A549 treated with Hydrocortisone at 1 μM for 4 hours (cell line): ENCODE measurements around the gene SLC30A3. TPM values are rescaled to one million over a fixed set of nuclear protein-coding genes. Genes with fewer than 3 reads are reported as not detected.

Experiments
- total RNA-seq: library from RNA; stranded (reverse); fragments of 200-300 nt; extraction: Qiagen RNA extraction; gene quantifications from 5 replicates; pipeline ENCODE4 v1.2.3, GENCODE V29; 2022

The SLC30A3 gene, protein sequence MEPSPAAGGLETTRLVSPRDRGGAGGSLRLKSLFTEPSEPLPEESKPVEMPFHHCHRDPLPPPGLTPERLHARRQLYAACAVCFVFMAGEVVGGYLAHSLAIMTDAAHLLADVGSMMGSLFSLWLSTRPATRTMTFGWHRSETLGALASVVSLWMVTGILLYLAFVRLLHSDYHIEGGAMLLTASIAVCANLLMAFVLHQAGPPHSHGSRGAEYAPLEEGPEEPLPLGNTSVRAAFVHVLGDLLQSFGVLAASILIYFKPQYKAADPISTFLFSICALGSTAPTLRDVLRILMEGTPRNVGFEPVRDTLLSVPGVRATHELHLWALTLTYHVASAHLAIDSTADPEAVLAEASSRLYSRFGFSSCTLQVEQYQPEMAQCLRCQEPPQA
- total RNA-seq: 2.8 to 3.6 TPM (median 3.2 TPM) in 5 replicates

DNA sequence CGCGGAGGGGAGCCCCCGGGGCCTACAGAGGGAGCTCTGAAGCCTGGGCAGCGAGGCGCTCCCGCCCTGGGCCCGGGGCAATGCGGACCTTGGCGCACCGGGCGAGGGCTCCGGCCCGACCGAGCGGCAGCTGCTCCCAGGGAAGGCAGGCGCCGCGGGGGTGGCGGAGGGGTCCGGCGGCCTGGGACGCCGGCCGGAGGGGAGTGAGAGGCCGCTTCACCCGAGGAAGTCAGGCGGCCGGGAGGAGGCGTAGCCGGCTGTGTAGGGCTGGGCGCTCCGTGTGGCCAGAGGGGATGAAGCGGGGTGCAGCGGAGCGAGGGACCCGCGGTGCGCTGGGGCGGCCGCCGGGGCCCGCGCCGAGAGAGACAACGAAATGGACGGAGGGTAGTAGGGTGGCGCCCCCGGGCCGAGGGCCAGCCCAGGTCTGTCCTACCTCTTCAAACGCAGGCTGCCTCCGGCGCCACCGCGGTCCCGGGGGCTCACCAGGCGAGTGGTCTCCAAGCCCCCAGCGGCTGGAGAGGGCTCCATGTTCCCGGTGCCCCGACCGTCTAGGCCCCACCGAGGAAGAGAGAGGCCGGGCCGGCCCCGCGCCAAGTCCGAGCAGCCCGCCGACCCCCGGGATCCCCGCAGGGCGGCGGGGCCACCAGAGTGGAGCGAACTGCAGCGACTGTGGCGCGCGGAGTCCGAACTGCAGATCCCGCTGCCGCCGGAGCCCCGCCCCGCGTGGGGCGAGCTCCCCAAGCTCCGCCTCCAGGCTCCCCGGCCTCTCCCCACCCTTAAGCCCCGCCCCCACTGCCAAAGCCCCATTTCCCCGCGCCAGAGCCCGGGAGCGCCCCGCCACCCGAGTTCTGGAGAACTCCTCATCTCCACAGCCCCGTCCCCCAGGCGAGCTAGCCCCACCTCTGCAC lies at the start of gene SLC30A3:
Gene SLC30A3 (minus strand): TSS at position 669 of the 908 bp plus-strand sequence. CDS start 141 bp downstream, at position 528.

DNA sequence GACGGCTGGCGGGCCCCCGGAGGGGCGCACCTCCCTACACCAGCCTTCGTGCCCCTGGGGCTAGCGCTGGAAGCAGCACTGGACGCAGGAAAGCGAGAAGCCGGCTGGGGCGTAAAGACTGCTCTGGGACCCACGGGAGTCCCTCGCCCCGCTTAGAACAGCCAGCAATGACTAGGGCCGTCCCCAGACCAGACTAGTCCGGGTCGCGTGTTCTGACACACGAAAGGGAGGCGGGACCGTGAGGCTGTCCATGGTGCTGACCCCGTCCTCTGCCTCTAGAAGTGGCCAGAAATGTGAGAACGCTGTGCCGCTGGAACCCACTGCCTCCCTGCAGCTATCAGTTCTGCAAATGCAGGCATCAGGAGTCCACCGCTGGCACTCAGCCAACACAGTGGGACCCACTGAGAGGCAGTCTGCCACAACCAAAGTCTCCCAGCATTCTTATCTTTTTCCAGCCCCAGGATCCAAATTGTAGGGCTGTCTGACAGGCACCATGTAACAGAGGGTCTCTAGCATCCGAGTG lies 45.6 kb upstream of the SLC30A3 start, which contains the start of gene UCN:
Gene UCN (minus strand): TSS at position 87 of the 523 bp plus-strand sequence. CDS start 550 bp downstream, outside the sequence.

DNA sequence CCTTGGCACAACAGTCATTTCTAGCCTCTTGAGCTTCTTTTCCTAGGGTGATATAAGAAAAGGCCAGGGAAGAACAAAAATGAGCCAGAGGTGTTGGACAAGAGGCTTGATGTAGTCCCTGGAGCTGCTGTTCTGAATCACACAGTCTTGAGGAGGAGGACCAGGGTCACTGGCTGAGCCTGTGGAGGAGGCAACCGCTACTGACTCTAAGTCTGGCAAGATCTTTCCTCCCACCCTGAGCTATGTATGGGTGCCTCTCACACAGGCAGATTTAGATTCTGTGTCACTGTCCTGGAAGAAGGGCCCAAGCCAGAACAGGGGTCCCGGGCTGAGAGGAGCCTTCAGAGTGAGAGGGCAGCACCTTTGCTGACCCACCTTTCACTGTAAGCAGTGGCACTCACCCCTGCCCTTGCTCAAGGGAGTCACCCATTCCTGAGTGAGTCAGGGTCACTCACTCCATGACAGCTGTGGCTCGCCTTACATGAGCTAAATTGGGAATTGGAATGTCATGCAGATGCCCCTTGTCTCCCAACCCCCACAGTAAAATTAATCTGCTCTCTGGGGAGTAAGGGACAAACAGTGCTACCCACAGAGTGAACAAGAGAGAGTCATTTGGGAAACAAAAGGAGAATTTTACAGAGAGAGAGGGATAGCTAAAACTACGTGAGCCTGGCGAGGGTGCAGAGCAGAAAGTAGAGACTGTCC lies 19.2 kb upstream of the SLC30A3 start, which contains the start of gene TRIM54:
Gene TRIM54 (plus strand): TSS at position 575 of the 705 bp plus-strand sequence. CDS start 303 bp downstream, outside the sequence.

DNA sequence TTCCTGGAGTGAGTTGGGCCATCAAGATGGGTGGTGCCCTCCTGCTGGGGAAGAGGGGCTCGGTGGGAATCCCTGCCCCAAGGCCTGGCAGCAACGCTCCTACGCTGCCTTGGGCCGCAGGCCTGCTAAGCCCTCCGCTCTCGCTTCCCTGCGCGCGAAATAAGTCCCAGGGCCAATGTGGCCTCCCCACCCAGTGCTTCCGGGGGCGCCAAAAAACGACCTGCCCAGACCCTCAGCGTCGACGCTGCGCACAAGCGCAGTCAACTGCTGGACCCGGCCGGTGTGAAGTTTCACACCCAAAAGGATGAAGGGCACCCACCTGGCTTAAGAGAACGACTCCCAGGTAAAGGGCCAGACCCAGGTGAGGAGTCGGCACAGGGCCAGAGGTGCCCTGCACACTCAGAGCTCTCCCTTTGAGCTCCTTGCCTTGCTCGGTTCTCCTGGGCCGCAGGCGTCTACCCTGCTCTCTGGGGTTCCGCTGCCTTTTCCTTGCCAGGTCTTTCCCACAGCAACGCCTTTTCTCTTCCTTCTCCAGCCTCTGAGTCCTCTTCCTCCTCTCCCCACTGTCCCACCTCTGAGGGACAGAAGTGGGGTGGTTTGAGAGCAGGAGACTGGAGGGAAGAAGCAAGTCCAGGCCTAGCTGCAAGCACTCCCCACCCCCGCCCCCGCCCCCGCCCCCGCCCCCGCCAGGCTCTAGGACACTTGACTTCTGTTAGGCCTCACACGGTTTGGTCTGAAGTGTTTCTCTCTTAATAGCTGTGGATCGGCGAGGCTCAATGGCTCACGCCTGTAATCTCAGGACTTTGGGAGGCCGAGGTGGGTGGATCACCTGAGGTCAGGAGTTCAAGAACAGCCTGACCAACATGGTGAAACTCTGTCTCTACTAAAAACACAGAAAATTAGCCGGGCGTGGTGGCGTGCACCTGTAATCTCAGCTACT lies 12.6 kb upstream of the SLC30A3 start, which contains the start of gene DNAJC5G:
Gene DNAJC5G (plus strand): TSS at position 223 of the 940 bp plus-strand sequence. CDS start 1,296 bp downstream, outside the sequence.

DNA sequence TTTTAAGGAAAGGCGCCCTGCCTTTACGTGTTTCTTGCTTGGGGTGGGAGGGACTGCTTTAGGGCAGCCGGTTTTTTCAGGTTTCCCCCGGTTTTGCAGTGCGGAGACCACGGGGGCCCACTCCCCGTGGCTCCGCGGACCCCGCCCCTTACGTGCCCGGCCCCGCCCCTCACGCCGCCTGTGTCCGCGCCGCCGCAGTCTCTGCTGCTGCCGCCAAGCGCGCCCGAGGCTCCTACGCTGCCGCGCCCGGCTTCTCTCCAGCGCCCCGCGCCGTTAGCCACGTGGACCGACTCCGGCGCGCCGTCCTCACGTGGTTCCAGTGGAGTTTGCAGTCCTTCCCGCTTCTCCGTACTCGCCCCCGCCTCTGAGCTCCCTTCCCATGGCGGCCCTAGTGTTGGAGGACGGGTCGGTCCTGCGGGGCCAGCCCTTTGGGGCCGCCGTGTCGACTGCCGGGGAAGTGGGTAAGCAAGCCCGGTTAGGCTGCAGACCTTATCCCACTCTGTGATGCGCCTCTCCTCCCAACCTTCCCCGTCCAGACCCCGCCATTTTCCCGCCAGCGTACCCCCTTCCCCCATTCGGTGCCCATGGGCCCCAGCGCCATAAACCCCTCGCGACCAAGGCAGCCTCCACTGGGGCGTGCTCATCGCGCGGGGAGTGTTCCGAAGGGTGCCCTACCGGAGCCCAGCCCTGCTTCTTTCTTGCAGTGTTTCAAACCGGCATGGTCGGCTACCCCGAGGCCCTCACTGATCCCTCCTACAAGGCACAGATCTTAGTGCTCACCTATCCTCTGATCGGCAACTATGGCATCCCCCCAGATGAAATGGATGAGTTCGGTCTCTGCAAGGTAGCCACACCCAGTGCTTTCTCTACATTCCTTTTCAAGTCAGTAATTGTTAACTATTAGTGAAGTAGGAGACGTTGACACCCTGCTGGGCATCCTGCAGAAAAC lies 45.4 kb downstream of the SLC30A3 start, which contains the start of gene CAD:
Gene CAD (plus strand): TSS at position 197 of the 949 bp plus-strand sequence. CDS start 183 bp downstream, at position 380.

DNA sequence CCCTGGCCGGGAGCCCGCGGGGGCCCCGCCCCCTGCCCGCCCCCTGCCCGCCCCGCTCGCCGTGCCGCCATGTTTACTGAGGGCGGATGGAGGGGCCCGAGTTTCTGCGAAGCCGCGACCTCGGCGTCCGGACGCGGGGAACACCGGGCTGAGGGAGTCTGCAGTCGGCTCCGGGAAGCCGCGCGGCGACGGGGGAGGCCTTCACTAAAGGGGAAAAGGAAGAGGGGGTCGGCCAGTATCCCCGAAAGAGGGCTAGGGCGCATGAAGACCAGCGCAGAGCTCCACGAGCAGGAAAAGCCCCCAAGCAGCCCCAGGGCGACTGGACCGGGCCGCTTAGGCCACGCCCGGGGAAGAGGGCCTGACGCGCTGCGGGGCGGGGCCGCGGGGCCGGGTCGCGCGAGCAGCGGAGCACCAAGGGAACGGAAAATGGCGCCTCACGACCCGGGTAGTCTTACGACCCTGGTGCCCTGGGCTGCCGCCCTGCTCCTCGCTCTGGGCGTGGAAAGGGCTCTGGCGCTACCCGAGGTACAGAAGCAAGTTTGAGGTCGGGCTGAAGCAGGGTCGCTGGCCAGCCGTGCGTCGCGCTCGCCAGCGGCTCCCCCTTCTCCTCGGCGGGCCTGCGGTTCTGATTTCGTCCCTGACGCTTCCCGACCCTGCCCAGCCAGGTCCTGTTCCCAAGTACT lies 50.8 kb downstream of the SLC30A3 start, which contains the start of the genes ATRAID and SLC5A6:
Gene ATRAID (plus strand): TSS at position 99 of the 683 bp plus-strand sequence. CDS start 328 bp downstream, at position 427.
Gene SLC5A6 (minus strand): TSS at position 326 of the 683 bp plus-strand sequence. CDS start 4,618 bp downstream, outside the sequence.

Other genes with a start within 250 kb of the SLC30A3 start
- gene TMEM214, start 230.1 kb downstream of the SLC30A3 start, total RNA-seq: 59.1 to 67.4 TPM (median 64.7 TPM) in 5 replicates
- 27.9 to 33.4 TPM (median 30.3 TPM) in 5 replicates for gene AGBL5, start 211.4 kb downstream of the SLC30A3 start, total RNA-seq
- 505 to 575 TPM (median 551 TPM) in 5 replicates for gene OST4, start 191.4 kb downstream of the SLC30A3 start, total RNA-seq
- gene EMILIN1, start 184.4 kb downstream of the SLC30A3 start, total RNA-seq: 0.32 to 0.55 TPM (median 0.48 TPM) in 5 replicates
- gene KHK, start 176.3 kb downstream of the SLC30A3 start, total RNA-seq: 8.7 to 10.9 TPM (median 9.3 TPM) in 5 replicates
- 6.9 to 8.5 TPM (median 7.6 TPM) in 5 replicates for gene CGREF1, start 143.9 kb downstream of the SLC30A3 start, total RNA-seq
- gene ABHD1, start 139.2 kb downstream of the SLC30A3 start, total RNA-seq: 0.82 to 2.0 TPM (median 1.4 TPM) in 5 replicates
- gene PREB, start 128.4 kb downstream of the SLC30A3 start, total RNA-seq: 50.1 to 64.2 TPM (median 56.2 TPM) in 5 replicates
- not detected in 5 replicates for gene PRR30, start 123.6 kb downstream of the SLC30A3 start, total RNA-seq
- gene TCF23, start 114.0 kb downstream of the SLC30A3 start, total RNA-seq: not detected in 5 replicates
- 207 to 223 TPM (median 220 TPM) in 5 replicates for gene ATRAID, start 51.0 kb downstream of the SLC30A3 start, total RNA-seq
- gene SLC5A6, start 50.8 kb downstream of the SLC30A3 start, total RNA-seq: 57.7 to 83.7 TPM (median 65.2 TPM) in 5 replicates
- gene CAD, start 45.7 kb downstream of the SLC30A3 start, total RNA-seq: 56.9 to 63.5 TPM (median 59.3 TPM) in 5 replicates
- not detected in 5 replicates for gene DNAJC5G, start 12.4 kb upstream of the SLC30A3 start, total RNA-seq
- 0.81 to 1.1 TPM (median 0.88 TPM) in 5 replicates for gene TRIM54, start 19.4 kb upstream of the SLC30A3 start, total RNA-seq
- 0.61 to 2.6 TPM (median 1.7 TPM) in 5 replicates for gene UCN, start 45.4 kb upstream of the SLC30A3 start, total RNA-seq
- gene MPV17, start 60.0 kb upstream of the SLC30A3 start, total RNA-seq: 76.0 to 95.4 TPM (median 85.5 TPM) in 5 replicates
- gene GTF3C2, start 93.7 kb upstream of the SLC30A3 start, total RNA-seq: 55.6 to 63.4 TPM (median 59.3 TPM) in 5 replicates
- gene EIF2B4, start 107.3 kb upstream of the SLC30A3 start, total RNA-seq: 54.9 to 59.4 TPM (median 55.5 TPM) in 5 replicates
- 141 to 146 TPM (median 144 TPM) in 5 replicates for gene SNX17, start 107.6 kb upstream of the SLC30A3 start, total RNA-seq
- 12.9 to 14.5 TPM (median 13.6 TPM) in 5 replicates for gene ZNF513, start 117.7 kb upstream of the SLC30A3 start, total RNA-seq
- gene PPM1G, start 146.5 kb upstream of the SLC30A3 start, total RNA-seq: 152 to 168 TPM (median 161 TPM) in 5 replicates
- 126 to 136 TPM (median 129 TPM) in 5 replicates for gene NRBP1, start 165.6 kb upstream of the SLC30A3 start, total RNA-seq
- gene KRTCAP3, start 179.3 kb upstream of the SLC30A3 start, total RNA-seq: 0.45 to 1.2 TPM (median 0.62 TPM) in 5 replicates
- gene IFT172, start 226.7 kb upstream of the SLC30A3 start, total RNA-seq: 7.0 to 9.7 TPM (median 8.2 TPM) in 5 replicates
- 3.5 to 5.8 TPM (median 4.4 TPM) in 5 replicates for gene FNDC4, start 232.2 kb upstream of the SLC30A3 start, total RNA-seq
- gene GCKR, start 233.8 kb upstream of the SLC30A3 start, total RNA-seq: 0.09 to 0.84 TPM (median 0.29 TPM) in 4 of 5 replicates, not detected in the other